Activated CD4-positive, alpha-beta T cell treated with anti-CD3 and anti-CD28 coated beads for 36 hours (primary cell): ENCODE measurements around the gene CAMTA1. TPM values are rescaled to one million over a fixed set of nuclear protein-coding genes. Genes with fewer than 3 reads are reported as not detected.

Experiments
- ATAC-seq: fragments of 200-7000 bp; cut with Tn5 transposase; one replicate; pipeline ENCODE4 v1.10.0; 2021; ENCODE audit warnings: mild to moderate bottlenecking, moderate library complexity
- CTCF ChIA-PET: fragments of 350-600 bp; sonication (Branson Sonifier 250); formaldehyde crosslinking; loops from one replicate; lab custom pipeline; 2021; ENCODE audit warnings: antibody characterized with exemption; lab: Charles Lee
- POLR2A ChIA-PET: fragments of 350-600 bp; sonication (Branson Sonifier 250); formaldehyde crosslinking; loops from one replicate; lab custom pipeline; 2021; ENCODE audit warnings: antibody characterized with exemption, inconsistent platforms; lab: Charles Lee
- DNase-seq: peaks from one replicate; pipeline ENCODE4 v3.0.0-alpha.2; 2020
- H3K27ac Mint-ChIP-seq: one replicate; pipeline ENCODE4 v1.8.0; 2021; ENCODE audit warnings: mixed read lengths
- H3K27me3 Mint-ChIP-seq: one replicate; pipeline ENCODE4 v1.8.0; 2021; ENCODE audit warnings: mixed read lengths
- H3K36me3 Mint-ChIP-seq: one replicate; pipeline ENCODE4 v1.8.0; 2021; ENCODE audit warnings: low read depth, mixed read lengths
- H3K4me1 Mint-ChIP-seq: one replicate; pipeline ENCODE4 v1.8.0; 2021; ENCODE audit warnings: mixed read lengths
- H3K4me3 Mint-ChIP-seq: one replicate; pipeline ENCODE4 v1.8.0; 2021; ENCODE audit warnings: mild to moderate bottlenecking, moderate library complexity, mixed read lengths
- H3K9me3 Mint-ChIP-seq: one replicate; pipeline ENCODE4 v1.8.0; 2021; ENCODE audit warnings: low read depth, mixed read lengths
- intact Hi-C, 2 experiments: fragments of 100-400 bp; cut with DNase I in 1 of 2; cut with micrococcal nuclease in 1 of 2; formaldehyde crosslinking; loops; one replicate each; pipeline versions ENCODE4 v1.14.2 to v1.15.1; 2022 to 2024; cut with DNase I, micrococcal nuclease
- total RNA-seq, 2 experiments: library from RNA; stranded (reverse); gene quantifications; one replicate each; pipeline ENCODE4 v1.2.3, GENCODE V29; 2021

CAMTA1 gene
- total RNA-seq, 2 experiments from 2014 or later, result 62.3 to 76.7 TPM

- POLR2A ChIA-PET, result no interaction called here
- intact Hi-C loops, result no loop called here
- CTCF ChIA-PET, result no interaction called here
- Mint-ChIP-seq H3K27ac (no peak overlapping the region), H3K4me1 (no peaks in the 10 kb centered on the region), H3K36me3 (no peaks in the 10 kb centered on the region), H3K4me3 (no peak overlapping the region), H3K27me3 (peaks cover 22% of the 10 kb centered on the region), H3K9me3 (no peaks in the 10 kb centered on the region)
- ATAC-seq (no peak), DNase-seq (no peak)
These were observed 28.8 kb upstream of the CAMTA1 start for GRCh38 chr1:6756457-6756856.

GRCh38 chr1:6757719-6758435 lies 27.4 kb upstream of the CAMTA1 start:
- Mint-ChIP-seq H3K9me3 (no peaks in the 10 kb centered on the region), H3K27me3 (peaks cover 20% of the 10 kb centered on the region), H3K27ac (no peak overlapping the region), H3K4me3 (no peak overlapping the region), H3K4me1 (no peaks in the 10 kb centered on the region), H3K36me3 (no peaks in the 10 kb centered on the region)
- DNase-seq, result no peak
- POLR2A ChIA-PET, result no interaction called here
- CTCF ChIA-PET, result interaction anchor here (0.8 kb wide), 1 partner anchor 70 kb away, joined by 3 read pairs; no protein-coding TSS in a partner anchor
- ATAC-seq, result no peak
- intact Hi-C loops, result no loop called here

GRCh38 chr1:6761196-6761737 lies 24.0 kb upstream of the CAMTA1 start:
- ChIA-PET POLR2A (no interaction called here), CTCF (no interaction called here)
- Mint-ChIP-seq H3K27ac (no peak overlapping the region), H3K4me3 (no peak overlapping the region), H3K9me3 (no peaks in the 10 kb centered on the region), H3K36me3 (no peaks in the 10 kb centered on the region), H3K4me1 (no peaks in the 10 kb centered on the region), H3K27me3 (peaks cover 14% of the 10 kb centered on the region)
- DNase-seq (no peak), ATAC-seq (no peak)
- intact Hi-C loops, result no loop called here

GRCh38 chr1:6762060-6762459 lies 23.2 kb upstream of the CAMTA1 start:
- Mint-ChIP-seq H3K9me3 (no peaks in the 10 kb centered on the region), H3K27ac (no peak overlapping the region), H3K27me3 (peaks cover 9% of the 10 kb centered on the region), H3K4me3 (no peak overlapping the region), H3K36me3 (no peaks in the 10 kb centered on the region), H3K4me1 (no peaks in the 10 kb centered on the region)
- CTCF ChIA-PET, result no interaction called here
- intact Hi-C loops, result no loop called here
- DNase-seq, result no peak
- ATAC-seq, result no peak
- POLR2A ChIA-PET, result no interaction called here

GRCh38 chr1:6770751-6771440 lies 14.4 kb upstream of the CAMTA1 start:
- CTCF ChIA-PET, result interaction anchor here (0.8 kb wide), 1 partner anchor 69 kb away, joined by 3 read pairs; no protein-coding TSS in a partner anchor
- intact Hi-C loops, result no loop called here
- Mint-ChIP-seq H3K9me3 (no peaks in the 10 kb centered on the region), H3K36me3 (no peaks in the 10 kb centered on the region), H3K4me3 (no peak overlapping the region), H3K27ac (no peak overlapping the region), H3K27me3 (peaks cover 12% of the 10 kb centered on the region), H3K4me1 (no peaks in the 10 kb centered on the region)
- POLR2A ChIA-PET, result no interaction called here
- DNase-seq, result no peak
- no peak for ATAC-seq

- Mint-ChIP-seq H3K27me3 (peaks cover 12% of the 10 kb centered on the region), H3K9me3 (no peaks in the 10 kb centered on the region), H3K36me3 (no peaks in the 10 kb centered on the region), H3K4me1 (no peaks in the 10 kb centered on the region), H3K27ac (no peak overlapping the region), H3K4me3 (no peak overlapping the region)
- POLR2A ChIA-PET, result no interaction called here
- CTCF ChIA-PET, result interaction anchor here (0.8 kb wide), 1 partner anchor 68 kb away, joined by 3 read pairs; no protein-coding TSS in a partner anchor
- intact Hi-C loops, result no loop called here
- ATAC-seq (no peak), DNase-seq (no peak)
These were observed 13.8 kb upstream of the CAMTA1 start for GRCh38 chr1:6771441-6771769.

- ATAC-seq (no peak), DNase-seq (no peak)
- Mint-ChIP-seq H3K36me3 (no peaks in the 10 kb centered on the region), H3K9me3 (no peaks in the 10 kb centered on the region), H3K4me3 (no peak overlapping the region), H3K27ac (no peak overlapping the region), H3K4me1 (peaks cover 4% of the 10 kb centered on the region), H3K27me3 (peaks cover 15% of the 10 kb centered on the region)
- intact Hi-C loops, result no loop called here
- CTCF ChIA-PET, result no interaction called here
- POLR2A ChIA-PET, result no interaction called here
These were observed 10.9 kb upstream of the CAMTA1 start for GRCh38 chr1:6774381-6774780.

GRCh38 chr1:6775261-6776043 lies 9.8 kb upstream of the CAMTA1 start:
- DNase-seq, result no peak
- Mint-ChIP-seq H3K9me3 (no peaks in the 10 kb centered on the region), H3K4me1 (peaks cover 4% of the 10 kb centered on the region), H3K36me3 (no peaks in the 10 kb centered on the region), H3K4me3 (no peak overlapping the region), H3K27me3 (peaks cover 13% of the 10 kb centered on the region), H3K27ac (no peak overlapping the region)
- POLR2A ChIA-PET, result no interaction called here
- no peak for ATAC-seq
- intact Hi-C loops, result no loop called here
- CTCF ChIA-PET, result no interaction called here

- Mint-ChIP-seq H3K4me3 (no peak overlapping the region), H3K9me3 (no peaks in the 10 kb centered on the region), H3K36me3 (no peaks in the 10 kb centered on the region), H3K27me3 (peaks cover 12% of the 10 kb centered on the region), H3K27ac (no peak overlapping the region), H3K4me1 (peaks cover 4% of the 10 kb centered on the region)
- DNase-seq (no peak), ATAC-seq (no peak)
- POLR2A ChIA-PET, result no interaction called here
- CTCF ChIA-PET, result no interaction called here
- intact Hi-C loops, result no loop called here
These were observed 8.9 kb upstream of the CAMTA1 start for GRCh38 chr1:6776389-6776788.

GRCh38 chr1:6776895-6777294 lies 8.4 kb upstream of the CAMTA1 start:
- intact Hi-C loops, result no loop called here
- peaks cover 4% of the 10 kb centered on the region for H3K4me1 Mint-ChIP-seq
- no peak overlapping the region for H3K27ac Mint-ChIP-seq
- no peaks in the 10 kb centered on the region for H3K9me3 Mint-ChIP-seq
- POLR2A ChIA-PET, result interaction anchor here (0.7 kb wide), 1 partner anchor 514 kb away, joined by 5 read pairs; no protein-coding TSS in a partner anchor
- no peak for DNase-seq
- CTCF ChIA-PET, result interaction anchor here (0.6 kb wide), 2 partner anchors 15 to 222 kb away, joined by 3 read pairs; no protein-coding TSS in a partner anchor
- peaks cover 12% of the 10 kb centered on the region for H3K27me3 Mint-ChIP-seq
- no peaks in the 10 kb centered on the region for H3K36me3 Mint-ChIP-seq
- H3K4me3 Mint-ChIP-seq, result no peak overlapping the region
- no peak for ATAC-seq

GRCh38 chr1:6777813-6778212 lies 7.4 kb upstream of the CAMTA1 start:
- Mint-ChIP-seq H3K9me3 (no peaks in the 10 kb centered on the region), H3K4me1 (peaks cover 4% of the 10 kb centered on the region), H3K27me3 (peaks cover 12% of the 10 kb centered on the region), H3K4me3 (no peak overlapping the region), H3K36me3 (no peaks in the 10 kb centered on the region), H3K27ac (no peak overlapping the region)
- ChIA-PET POLR2A (interaction anchor here (0.6 kb wide), 1 partner anchor 21 kb away, joined by 3 read pairs; no protein-coding TSS in a partner anchor), CTCF (interaction anchor here (0.6 to 1.0 kb wide), 3 partner anchors 25 to 58 kb away, joined by 3 to 5 read pairs (median 4); no protein-coding TSS in a partner anchor)
- DNase-seq, result no peak
- intact Hi-C loops, result no loop called here
- no peak for ATAC-seq
